WTC11 (cell line): ENCODE data around the gene MTUS2. TPM values are rescaled to one million over a fixed set of nuclear protein-coding genes. Genes with fewer than 3 reads are reported as not detected.

ENCODE experiments used
- ATAC-seq: fragments of 200-7000 bp; cut with Tn5 transposase; 2 replicates; pipeline ENCODE4 v1.10.0; 2021; ENCODE audit warnings: mild to moderate bottlenecking, moderate library complexity
- CTCF ChIA-PET: fragments of 300-600 bp; sonication (Branson Sonifier 250); formaldehyde crosslinking; loops from one replicate; lab custom pipeline; 2021; ENCODE audit warnings: antibody characterized with exemption; lab: Charles Lee
- POLR2A ChIA-PET: fragments of 350-600 bp; sonication (Branson Sonifier 250); formaldehyde crosslinking; loops from one replicate; lab custom pipeline; 2021; ENCODE audit warnings: antibody characterized with exemption; lab: Charles Lee
- DNase-seq: peaks from one replicate; pipeline ENCODE4 v3.0.0; 2021; ENCODE audit warnings: low spot score
- H3K27ac Mint-ChIP-seq: 2 replicates; pipeline ENCODE4 v1.8.0; 2021; ENCODE audit warnings: mixed read lengths
- H3K27me3 Mint-ChIP-seq: 2 replicates; pipeline ENCODE4 v1.8.0; 2021; ENCODE audit warnings: low read depth, mild to moderate bottlenecking, moderate library complexity, mixed read lengths
- H3K36me3 Mint-ChIP-seq: 2 replicates; pipeline ENCODE4 v1.8.0; 2021; ENCODE audit warnings: mixed read lengths
- H3K4me1 Mint-ChIP-seq: 2 replicates; pipeline ENCODE4 v1.8.0; 2022; ENCODE audit warnings: mixed read lengths
- H3K4me3 Mint-ChIP-seq: 2 replicates; pipeline ENCODE4 v1.8.0; 2021; ENCODE audit warnings: mild to moderate bottlenecking, moderate library complexity, mixed read lengths
- H3K9me3 Mint-ChIP-seq: 2 replicates; pipeline ENCODE4 v1.8.0; 2021; ENCODE audit warnings: mixed read lengths
- AFF4 ChIP-seq: sonication (generic); formaldehyde crosslinking; IDR thresholded peaks from 2 replicates; pipeline ENCODE4 v1.8.1; 2023; ENCODE audit warnings: mild to moderate bottlenecking, missing genetic modification reagents, borderline replicate concordance
- ARID4B ChIP-seq: sonication (generic); formaldehyde crosslinking; IDR thresholded peaks from 2 replicates; pipeline ENCODE4 v1.8.0; 2023; ENCODE audit warnings: missing genetic modification reagents, mild to moderate bottlenecking, borderline replicate concordance
- ATF1 ChIP-seq: sonication (generic); formaldehyde crosslinking; IDR thresholded peaks from 2 replicates; pipeline ENCODE4 v1.8.1; 2023; ENCODE audit warnings: mild to moderate bottlenecking, moderate library complexity, missing genetic modification reagents
- CDX4 ChIP-seq: fragments of 250-450 bp; sonication (Bioruptor Pico); IDR thresholded peaks from 2 replicates; pipeline ENCODE4 v1.9.0; 2021; ENCODE audit warnings: moderate library complexity, mild to moderate bottlenecking, inconsistent platforms, borderline replicate concordance
- ERG ChIP-seq: fragments of 250-450 bp; sonication (Bioruptor Pico); IDR thresholded peaks from 2 replicates; pipeline ENCODE4 v1.8.0; 2021; ENCODE audit warnings: mild to moderate bottlenecking
- FOXJ3 ChIP-seq: sonication (generic); formaldehyde crosslinking; IDR thresholded peaks from 2 replicates; pipeline ENCODE4 v1.9.0; 2021; ENCODE audit warnings: missing genetic modification reagents, mild to moderate bottlenecking, borderline replicate concordance
- FOXP4 ChIP-seq: sonication (generic); formaldehyde crosslinking; IDR thresholded peaks from 2 replicates; pipeline ENCODE4 v1.8.0; 2022; ENCODE audit warnings: mild to moderate bottlenecking, missing genetic modification reagents
- GABPB1 ChIP-seq: sonication (generic); formaldehyde crosslinking; IDR thresholded peaks from 2 replicates; pipeline ENCODE4 v1.8.1; 2023; ENCODE audit warnings: mild to moderate bottlenecking, missing genetic modification reagents
- HMGA2 ChIP-seq: fragments of 250-450 bp; sonication (Bioruptor Pico); IDR thresholded peaks from 2 replicates; pipeline ENCODE4 v1.4.0; 2021; ENCODE audit warnings: mild to moderate bottlenecking, moderate library complexity
- IRF2 ChIP-seq: sonication (generic); formaldehyde crosslinking; IDR thresholded peaks from 2 replicates; pipeline ENCODE4 v1.8.0; 2022; ENCODE audit warnings: low read depth, missing genetic modification reagents, borderline replicate concordance
- OVOL2 ChIP-seq: fragments of 250-450 bp; sonication (Bioruptor Pico); IDR thresholded peaks from 2 replicates; pipeline ENCODE4 v1.9.0; 2021; ENCODE audit warnings: mild to moderate bottlenecking, borderline replicate concordance
- SMAD4 ChIP-seq: sonication (generic); formaldehyde crosslinking; IDR thresholded peaks from 2 replicates; pipeline ENCODE4 v1.8.0; 2022; ENCODE audit warnings: mild to moderate bottlenecking, missing genetic modification reagents
- TEAD4 ChIP-seq: sonication (generic); formaldehyde crosslinking; IDR thresholded peaks from 2 replicates; pipeline ENCODE4 v1.8.0; 2022; ENCODE audit warnings: mild to moderate bottlenecking, missing genetic modification reagents
- ZNF219 ChIP-seq: sonication (generic); formaldehyde crosslinking; IDR thresholded peaks from 2 replicates; pipeline ENCODE4 v1.8.0; 2023; ENCODE audit warnings: missing genetic modification reagents, mild to moderate bottlenecking, borderline replicate concordance
- ZNF263 ChIP-seq: sonication (generic); formaldehyde crosslinking; IDR thresholded peaks from 2 replicates; pipeline ENCODE4 v1.8.1; 2022; ENCODE audit warnings: low read depth, mild to moderate bottlenecking, moderate library complexity, missing genetic modification reagents
- total RNA-seq: library from RNA; stranded (reverse); gene quantifications from 3 replicates; pipeline ENCODE4 v1.2.3, GENCODE V29; 2021

MTUS2 gene
- total RNA-seq, 1 experiment from 2014 or later, result 0.22 TPM

GRCh38 chr13:28922341-28922740, 102.2 kb downstream of the MTUS2 start:
- ChIA-PET CTCF (no interaction called here), POLR2A (no interaction called here)
- no peak for DNase-seq
- Mint-ChIP-seq H3K4me3 (no peak overlapping the region), H3K27ac (no peak overlapping the region), H3K9me3 (peaks cover 33% of the 10 kb centered on the region), H3K36me3 (no peaks in the 10 kb centered on the region), H3K4me1 (no peaks in the 10 kb centered on the region), H3K27me3 (peaks cover 2% of the 10 kb centered on the region; the same call in 1 of the 2 replicates)
- no peak for TF ChIP-seq OVOL2 (CRISPR knock-in tag)
- no peak for TF ChIP-seq SMAD4
- TF ChIP-seq TEAD4 (CRISPR knock-in tag), result no peak
- no peak for TF ChIP-seq FOXJ3 (CRISPR knock-in tag)
- no peak for TF ChIP-seq ZNF263 (CRISPR knock-in tag)
- no peak for TF ChIP-seq IRF2 (CRISPR knock-in tag)
- TF ChIP-seq ARID4B (CRISPR knock-in tag), result no peak
- no peak for TF ChIP-seq HMGA2 (CRISPR knock-in tag)
- no peak for TF ChIP-seq ERG (CRISPR knock-in tag)
- TF ChIP-seq GABPB1, result no peak
- TF ChIP-seq AFF4 (CRISPR knock-in tag), result no peak
- no peak for TF ChIP-seq ZNF219
- TF ChIP-seq CDX4, result no peak
- TF ChIP-seq ATF1, result no peak
- ATAC-seq, result no peak

GRCh38 chr13:28935104-28935503, 115.0 kb downstream of the MTUS2 start:
- CTCF ChIA-PET, result no interaction called here
- peaks cover 6% of the 10 kb centered on the region for H3K9me3 Mint-ChIP-seq

More at GRCh38 chr13:28935104-28935503, 115.0 kb downstream of the MTUS2 start:
- ATAC-seq, result no peak
- no peak for TF ChIP-seq FOXP4 (CRISPR knock-in tag)
- POLR2A ChIA-PET, result no interaction called here
- Mint-ChIP-seq H3K4me1 (no peaks in the 10 kb centered on the region), H3K27me3 (no peaks in the 10 kb centered on the region; the same call in 1 of the 2 replicates), H3K27ac (no peak overlapping the region), H3K36me3 (no peaks in the 10 kb centered on the region), H3K4me3 (no peak overlapping the region)
- DNase-seq, result no peak
